Transverse colon (tissue), 4 donors: Measurements from ENCODE around the gene SNF8. TPM values are rescaled to one million over a fixed set of nuclear protein-coding genes. Genes with fewer than 3 reads are reported as not detected.

Experiments used
- DNase-seq: peaks from one replicate; pipeline ENCODE4 v3.0.0-alpha.2; 2019
- H3K27ac ChIP-seq, 4 donors: fragments of 200-600 bp; sonication (generic); 2 replicates each; pipeline ENCODE4 v1.5.1; 2016 to 2018; ENCODE audit warnings: inconsistent platforms in 4 of 4
- H3K27me3 ChIP-seq: fragments of 200-600 bp; sonication (generic); 2 replicates; pipeline ENCODE4 v1.5.1; 2017; ENCODE audit warnings: inconsistent platforms
- H3K36me3 ChIP-seq, 4 donors: fragments of 200-600 bp; sonication (generic); 2 replicates each; pipeline ENCODE4 v1.5.1; 2017 to 2019; ENCODE audit warnings: inconsistent platforms in 4 of 4
- H3K4me1 ChIP-seq, 4 donors: fragments of 200-600 bp; sonication (generic); 2 replicates each; pipeline ENCODE4 v1.5.1; 2017 to 2020; ENCODE audit warnings: inconsistent platforms in 4 of 4
- H3K4me3 ChIP-seq, 4 donors: fragments of 200-600 bp; sonication (generic); 1 replicate in 1 of 4; 2 replicates in 3 of 4; pipeline versions ENCODE4 v1.5.1 to v1.6.1; 2017 to 2019; ENCODE audit warnings: inconsistent platforms in 4 of 4
- H3K9me3 ChIP-seq, 2 donors: fragments of 200-600 bp; sonication (generic); 2 replicates each; pipeline ENCODE4 v1.5.1; 2017 to 2019; ENCODE audit warnings: inconsistent platforms in 2 of 2
- CTCF ChIP-seq, 5 experiments: fragments of 200-600 bp in 3 of 5; fragments of 450-650 bp in 2 of 5; sonication (generic) in 3 of 5; IDR thresholded peaks; 1 replicate in 2 of 5; 2 replicates in 3 of 5; pipeline ENCODE4 v1.5.1; 2016 to 2017; ENCODE audit warnings: antibody characterized with exemption in 5 of 5, inconsistent platforms in 3 of 5, mild to moderate bottlenecking in 2 of 5, moderate library complexity in 1 of 5
- EP300 ChIP-seq: sonication (generic); formaldehyde crosslinking; IDR thresholded peaks from one replicate; pipeline ENCODE4 v1.6.1; 2017; ENCODE audit warnings: antibody characterized with exemption, low read depth
- POLR2A ChIP-seq: fragments of 450-650 bp; IDR thresholded peaks from one replicate; pipeline ENCODE4 v1.6.1; 2016; ENCODE audit warnings: antibody characterized with exemption, mild to moderate bottlenecking, moderate library complexity
- POLR2AphosphoS5 ChIP-seq, 3 donors: sonication (generic); formaldehyde crosslinking; IDR thresholded peaks; one replicate each; pipeline ENCODE4 v1.6.1; 2016; ENCODE audit warnings: antibody characterized with exemption in 3 of 3
- WGBS, 2 donors: methylation state at CpG; one replicate each; pipeline ENCODE4 v1.1.5; 2018; ENCODE audit warnings: low coverage in 1 of 2; 5-methylcytosine and 5-hydroxymethylcytosine counted together
- in situ Hi-C, 4 donors: fragments of 200-750 bp; cut with MboI; loops; one replicate each; pipeline versions ENCODE4 v1.15.0 to v1.15.1; 2017; ENCODE audit warnings: low sequenced_read_pairs in 3 of 4, low pct_ligation_motif_present in 1 of 4, low pct_unique_long_range_greater_than_20kb in 1 of 4
- intact Hi-C: fragments of 100-400 bp; cut with DNase I; formaldehyde crosslinking; loops from one replicate; pipeline ENCODE4 v1.15.1; 2023; ENCODE audit warnings: low total_unique reads
- total RNA-seq, 4 donors: library from RNA; depleted of rRNA; stranded (reverse); fragments of >200 nt; gene quantifications; one replicate each; pipeline ENCODE4 v1.1.0, GENCODE V29; 2016

SNF8 gene
- total RNA-seq, 4 donors from 2014 or later: 44.1 to 67.7 (median 62.0) TPM

- H3K27ac ChIP-seq: no peak overlapping the region
- peaks cover 100% of the 10 kb centered on the region for H3K27me3 ChIP-seq
- peaks cover 3 to 7% (median 5%) of the 10 kb centered on the region in 4 donors for H3K4me1 ChIP-seq
- no peak overlapping the region for H3K4me3 ChIP-seq
- intact Hi-C loops: no loop called here
- in situ Hi-C loops: no loop called here
- no peaks in the 10 kb centered on the region for H3K36me3 ChIP-seq
- DNase-seq: no peak
- no peak for TF ChIP-seq EP300
- TF ChIP-seq POLR2A: no peak
- no peak for TF ChIP-seq CTCF (IDR thresholded peaks at IDR 0.05)
- no peak for TF ChIP-seq POLR2AphosphoS5 (IDR thresholded peaks at IDR 0.05)
- WGBS, 2 donors: 18 to 20% methylated on average over 2 of the region's 2 CpGs
- no peaks in the 10 kb centered on the region for H3K9me3 ChIP-seq
Observed at GRCh38 chr17:48990882-48991357, 46.3 kb upstream of the SNF8 start.

GRCh38 chr17:48989100-48989499 lies 44.5 kb upstream of the SNF8 start:
- no peak overlapping the region for H3K4me3 ChIP-seq
- 73 to 76% methylated on average over 4 of the region's 4 CpGs for WGBS, 2 donors
- H3K9me3 ChIP-seq: no peaks in the 10 kb centered on the region
- intact Hi-C loops (no loop called here), in situ Hi-C loops (no loop called here)
- H3K27ac ChIP-seq: no peak overlapping the region
- no peak for DNase-seq
- H3K4me1 ChIP-seq: no peaks in the 10 kb centered on the region
- TF ChIP-seq POLR2AphosphoS5 (IDR thresholded peaks at IDR 0.05) (no peak), CTCF (IDR thresholded peaks at IDR 0.05) (no peak)
- H3K36me3 ChIP-seq: no peaks in the 10 kb centered on the region
- peaks cover 100% of the 10 kb centered on the region for H3K27me3 ChIP-seq

- DNase-seq: no peak
- in situ Hi-C loops: no loop called here
- no peaks in the 10 kb centered on the region for H3K9me3 ChIP-seq
- peaks cover 100% of the 10 kb centered on the region for H3K27me3 ChIP-seq
- 49 to 57% methylated on average over 8 to 13 of the region's 13 CpGs for WGBS, 2 donors
- H3K4me1 ChIP-seq: no peaks in the 10 kb centered on the region
- intact Hi-C loops: no loop called here
- H3K4me3 ChIP-seq: no peak overlapping the region
- no peaks in the 10 kb centered on the region for H3K36me3 ChIP-seq
- TF ChIP-seq POLR2A (no peak), POLR2AphosphoS5 (IDR thresholded peaks at IDR 0.05) (no peak), EP300 (no peak), CTCF (IDR thresholded peaks at IDR 0.05) (no peak)
- no peak overlapping the region for H3K27ac ChIP-seq
Observed at GRCh38 chr17:48985436-48986245, 41.0 kb upstream of the SNF8 start.

- Histone ChIP-seq H3K9me3 (no peaks in the 10 kb centered on the region), H3K4me1 (no peaks in the 10 kb centered on the region), H3K27ac (no peak overlapping the region), H3K4me3 (no peak overlapping the region), H3K27me3 (peaks cover 72% of the 10 kb centered on the region), H3K36me3 (no peaks in the 10 kb centered on the region)
- no peak for TF ChIP-seq CTCF (IDR thresholded peaks at IDR 0.05)
- no peak for TF ChIP-seq POLR2A
- no peak for TF ChIP-seq EP300
- TF ChIP-seq POLR2AphosphoS5 (IDR thresholded peaks at IDR 0.05): no peak
- intact Hi-C loops (no loop called here), in situ Hi-C loops (no loop called here)
- DNase-seq: no peak
- 54 to 67% methylated on average over 2 to 3 of the region's 3 CpGs for WGBS, 2 donors
Observed at GRCh38 chr17:48981927-48982539, 37.4 kb upstream of the SNF8 start.
